K562 (cell line): ENCODE data around the gene PPP6R1. TPM values are rescaled to one million over a fixed set of nuclear protein-coding genes. Genes with fewer than 3 reads are reported as not detected.

Source experiments
- ATAC-seq: fragments of 200-7000 bp; cut with Tn5 transposase; 3 replicates; pipeline ENCODE4 v1.9.1; 2020; ENCODE audit warnings: moderate library complexity
- BruUV-seq: library from RNA; stranded (reverse); fragments of 400-500 nt; replicated peaks from 2 replicates; lab custom pipeline; 2021; lab: Mats Ljungman, UMichigan
- CTCF ChIA-PET: fragments of 300-600 bp; formaldehyde crosslinking; extraction: SDS; loops from one replicate; lab custom pipeline; 2021; ENCODE audit warnings: low intra/inter-chr PET ratio; lab: Yijun Ruan, JAX
- POLR2A ChIA-PET: fragments of 300-600, 350-650 bp; sonication (Branson Sonifier 250); formaldehyde crosslinking; extraction: SDS; loops from one replicate; lab custom pipeline; 2021; ENCODE audit warnings: antibody characterized with exemption, inconsistent platforms; lab: Yijun Ruan, JAX
- DNase-seq, 4 experiments: peaks; one replicate each; pipeline versions ENCODE4 v3.0.0 to v3.0.0-alpha.2; 2011 to 2018; ENCODE audit warnings: low spot score in 3 of 4, mixed read lengths in 3 of 4; ENCODE audit errors: extremely low read depth in 1 of 4
- FAIRE-seq: peaks from 2 replicates; lab custom pipeline; 2011; peaks lifted over from hg19 to GRCh38; lab: Jason Lieb, UNC
- H2AFZ ChIP-seq: 2 replicates; pipeline ENCODE4 v1.6.0; 2011; ENCODE audit warnings: low read depth, low read length, control low read depth, inconsistent platforms
- H3K27ac ChIP-seq: fragments of 200-600 bp; 3 replicates; pipeline ENCODE4 v1.8.0; 2011; ENCODE audit warnings: low read depth, mild to moderate bottlenecking, control low read depth, inconsistent platforms, low read length, moderate library complexity, mixed read lengths; ENCODE audit errors: extremely low read depth
- H3K27me3 ChIP-seq, 2 experiments: fragments of 300-600 bp in 1 of 2; 2 replicates in 1 of 2; 3 replicates in 1 of 2; pipeline versions ENCODE4 v1.6.0 to v1.8.0; 2011; ENCODE audit warnings: inconsistent platforms in 2 of 2, low read length in 2 of 2, mild to moderate bottlenecking in 1 of 2, mixed read lengths in 1 of 2, moderate library complexity in 1 of 2; ENCODE audit not compliant: control insufficient read depth in 2 of 2, insufficient read depth in 2 of 2
- H3K36me3 ChIP-seq: fragments of 300-600 bp; 3 replicates; pipeline ENCODE4 v1.8.0; 2011; ENCODE audit warnings: mild to moderate bottlenecking, low read length, inconsistent platforms; ENCODE audit not compliant: control insufficient read depth, insufficient read depth
- H3K4me1 ChIP-seq, 2 experiments: fragments of 200-600 bp in 1 of 2; replicated peaks in 1 of 2; 2 replicates in 1 of 2; 3 replicates in 1 of 2; pipeline versions ENCODE4 v1.5.1 to v1.8.0; 2011; ENCODE audit warnings: inconsistent platforms in 2 of 2, low read length in 2 of 2, mild to moderate bottlenecking in 1 of 2, mixed read lengths in 1 of 2, moderate library complexity in 1 of 2; ENCODE audit not compliant: control insufficient read depth in 2 of 2, insufficient read depth in 2 of 2
- H3K4me2 ChIP-seq: 2 replicates; pipeline ENCODE4 v1.6.1; 2011; ENCODE audit warnings: low read length, control low read depth, inconsistent platforms, mixed read lengths; ENCODE audit not compliant: insufficient read depth
- H3K4me3 ChIP-seq: fragments of 200-600 bp; sonication (generic), shearing (Covaris generic); 2 replicates; pipeline ENCODE4 v1.5.1; 2016; ENCODE audit warnings: control low read depth, inconsistent platforms
- H3K79me2 ChIP-seq: fragments of 200-600 bp; 3 replicates; pipeline ENCODE4 v1.8.0; 2011; ENCODE audit warnings: low read length, inconsistent platforms; ENCODE audit not compliant: control insufficient read depth, insufficient read depth
- H3K9ac ChIP-seq, 2 experiments: 2 replicates each; pipeline versions ENCODE4 v1.6.0 to v1.6.1; 2011; ENCODE audit warnings: low read depth in 2 of 2, low read length in 2 of 2, control low read depth in 1 of 2, inconsistent platforms in 1 of 2, mild to moderate bottlenecking in 1 of 2, mixed read lengths in 1 of 2; ENCODE audit not compliant: insufficient read depth in 1 of 2
- H3K9me1 ChIP-seq: one replicate; pipeline ENCODE4 v1.6.0; 2011; ENCODE audit warnings: inconsistent platforms, mild to moderate bottlenecking, low read length, moderate library complexity; ENCODE audit not compliant: control insufficient read depth, insufficient read depth
- H3K9me3 ChIP-seq: replicated peaks from 2 replicates; pipeline ENCODE4 v1.5.1; 2011; ENCODE audit warnings: low read depth, low read length, inconsistent platforms; ENCODE audit not compliant: control insufficient read depth, insufficient read depth
- H4K20me1 ChIP-seq: replicated peaks from 2 replicates; pipeline ENCODE4 v1.6.1; 2011; ENCODE audit warnings: low read length, inconsistent platforms, mixed read lengths; ENCODE audit not compliant: control insufficient read depth, insufficient read depth
- FOXJ2 ChIP-seq: fragments of 200-800 bp; sonication (Bioruptor generic); IDR thresholded peaks from 2 replicates; pipeline ENCODE4 v1.6.1; 2016; ENCODE audit warnings: missing genetic modification characterization, missing compliant biosample characterization
- RFX1 ChIP-seq: fragments of 450-650 bp; IDR thresholded peaks from 2 replicates; pipeline ENCODE4 v1.6.1; 2016; ENCODE audit warnings: mild to moderate bottlenecking, moderate library complexity
- SPI1 ChIP-seq: IDR thresholded peaks from 2 replicates; pipeline ENCODE4 v1.6.1; 2011; ENCODE audit warnings: low read depth, low read length, control low read depth, borderline replicate concordance
- VEZF1 ChIP-seq: fragments of 200-800 bp; sonication (Bioruptor generic); IDR thresholded peaks from 2 replicates; pipeline ENCODE4 v1.6.1; 2017; ENCODE audit warnings: missing genetic modification characterization, missing compliant biosample characterization
- ZBTB8A ChIP-seq: fragments of 450-650 bp; IDR thresholded peaks from 2 replicates; pipeline ENCODE4 v1.6.1; 2018; ENCODE audit warnings: mild to moderate bottlenecking, moderate library complexity; ENCODE audit not compliant: partially characterized antibody
- WGBS: fragments of 100-300 bp; shearing (Covaris generic); methylation state at CpG from one replicate; pipeline ENCODE4 v1.1.6; 2016; ENCODE audit warnings: low coverage, mixed read lengths; ENCODE audit not compliant: insufficient coverage; ENCODE audit errors: missing lambda C conversion rate; 5-methylcytosine and 5-hydroxymethylcytosine counted together
- in situ Hi-C: fragments of 300-500 bp; cut with MboI; formaldehyde crosslinking; loops from 4 replicates; pipeline ENCODE4 v1.15.0; 2018; ENCODE audit warnings: inconsistent platforms, mixed read lengths
- intact Hi-C: fragments of 100-400 bp; cut with micrococcal nuclease; formaldehyde crosslinking; loops from 2 replicates; pipeline ENCODE4 v1.14.2; 2022
- polyA plus RNA-seq, 8 experiments: library from polyadenylated mRNA; depleted of rRNA in 4 of 8; stranded (reverse) in 5 of 8; unstranded in 3 of 8; fragments of >200 nt; fragmentation: Nextera tagmentation in 2 of 8; fragmentation: Illumina TruSeq in 1 of 8; extraction: Ambion mirVana in 2 of 8; extraction: Trizol in 1 of 8; gene quantifications; 2 replicates each; pipeline versions ENCODE4 v1.2.1 to v1.2.3, GENCODE V29; 2011 to 2014; ENCODE audit warnings: inconsistent platforms in 1 of 8, missing spikeins in 1 of 8
- total RNA-seq, 7 experiments: library from RNA; depleted of rRNA in 6 of 7; stranded (reverse); fragments of >200 nt in 6 of 7; fragmentation: Illumina TruSeq in 2 of 7; extraction: Trizol in 2 of 7; gene quantifications; 2 replicates each; pipeline versions ENCODE4 v1.2.1 to v1.2.3, GENCODE V29; 2011 to 2021; ENCODE audit warnings: low replicate concordance in 1 of 7
- TF ChIP-seq, protein P1 (sequence below), 2 experiments: fragments of 200-800 bp in 1 of 2; sonication (Bioruptor generic) in 1 of 2; sonication (generic) in 1 of 2; formaldehyde crosslinking in 1 of 2; IDR thresholded peaks in 1 of 2; conservative IDR thresholded peaks in 1 of 2; 2 replicates each; pipeline versions ENCODE4 v1.5.0 to v1.6.1; 2016 to 2020; ENCODE audit warnings: missing compliant biosample characterization in 1 of 2, missing genetic modification characterization in 1 of 2, missing genetic modification reagents in 1 of 2

PPP6R1 gene
- total and polyA plus RNA-seq, 9 of the 15 experiments (the other 6 are each of a cell fraction or from before 2014, with no cell fraction given), result 0.48 to 135 (median 37.2) TPM

- TF ChIP-seq RFX1 (peak; percentile 67), SPI1 (peak; percentile 67), VEZF1 (peak; percentile 15; the same call in 1 of the 2 replicates), FOXJ2 (tag) (peak; percentile 47; the same call in 1 of the 2 replicates), ZBTB8A (no peak)
- TF ChIP-seq, protein P1, sequence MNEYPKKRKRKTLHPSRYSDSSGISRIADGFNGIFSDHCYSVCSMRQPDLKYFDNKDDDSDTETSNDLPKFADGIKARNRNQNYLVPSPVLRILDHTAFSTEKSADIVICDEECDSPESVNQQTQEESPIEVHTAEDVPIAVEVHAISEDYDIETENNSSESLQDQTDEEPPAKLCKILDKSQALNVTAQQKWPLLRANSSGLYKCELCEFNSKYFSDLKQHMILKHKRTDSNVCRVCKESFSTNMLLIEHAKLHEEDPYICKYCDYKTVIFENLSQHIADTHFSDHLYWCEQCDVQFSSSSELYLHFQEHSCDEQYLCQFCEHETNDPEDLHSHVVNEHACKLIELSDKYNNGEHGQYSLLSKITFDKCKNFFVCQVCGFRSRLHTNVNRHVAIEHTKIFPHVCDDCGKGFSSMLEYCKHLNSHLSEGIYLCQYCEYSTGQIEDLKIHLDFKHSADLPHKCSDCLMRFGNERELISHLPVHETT (CRISPR knock-in tag; conservative IDR thresholded peaks at IDR 0.05 in 1 of 2, IDR thresholded peaks at IDR 0.05 in 1 of 2), result no peak
- TF ChIP-seq, all 486 proteins: peak for 4
- ChIA-PET POLR2A (interaction anchor here (2.1 to 2.9 kb wide), 2 partner anchors 9 to 12 kb away, joined by 11 to 26 read pairs; partner anchors contain the start of gene PPP6R1), CTCF (no interaction called here)
- Histone ChIP-seq H3K9me1 (peaks cover 3% of the 10 kb centered on the region), H3K36me3 (peaks cover 90% of the 10 kb centered on the region), H3K4me3 (no peak overlapping the region), H3K27me3 (no peaks in the 10 kb centered on the region; a peak in 1 of 5 replicates), H3K4me1 (peaks cover 7 to 36% of the 10 kb centered on the region in 2 experiments; a peak in 4 of 5 replicates), H4K20me1 (peaks cover 49% of the 10 kb centered on the region), H3K4me2 (no peak overlapping the region), H3K27ac (no peak overlapping the region), H2AFZ (no peak overlapping the region), H3K79me2 (peaks cover 56% of the 10 kb centered on the region), H3K9me3 (no peaks in the 10 kb centered on the region), H3K9ac (peak overlapping the region in 1 of 2 experiments; percentile 66; a peak in 1 of 4 replicates)
- no TSS peak for BruUV-seq
- intact Hi-C loops, result no loop called here
- ATAC-seq (peak; percentile 25; the same call in 2 of the 3 replicates), FAIRE-seq (no peak), DNase-seq (peak in 1 of 4 experiments; percentile 21)
- WGBS, result 75% methylated on average over 6 of the region's 10 CpGs
- in situ Hi-C loops, result no loop called here
Measured at GRCh38 chr19:55247621-55248099, 11.2 kb downstream of the PPP6R1 start.
